Limb (tissue), 2 donors: ENCODE data around the gene KRT74.
A peak's percentile ranks its signal among the peaks of the same experiment; 100 is the strongest.

Experiments
- DNase-seq, 2 donors: peaks; one replicate each; pipeline ENCODE4 v3.0.0-alpha.2; 2016; ENCODE audit errors: extremely low spot score in 2 of 2

Gene KRT74

GRCh38 chr12:52539083-52539820 lies 34.4 kb downstream of the KRT74 start:
- peak in 1 of 2 donors; percentile 75 for DNase-seq

- DNase-seq: no peak
Observed at GRCh38 chr12:52537101-52537500, 36.5 kb downstream of the KRT74 start.

GRCh38 chr12:52535574-52535973 lies 38.1 kb downstream of the KRT74 start:
- DNase-seq: no peak

- no peak for DNase-seq
Observed at GRCh38 chr12:52534482-52534881, 39.2 kb downstream of the KRT74 start.

GRCh38 chr12:52533686-52534470 lies 39.8 kb downstream of the KRT74 start:
- no peak for DNase-seq

- DNase-seq: no peak
Observed at GRCh38 chr12:52532636-52533035, 41.0 kb downstream of the KRT74 start.

- DNase-seq: no peak
Observed at GRCh38 chr12:52531566-52532300, 41.9 kb downstream of the KRT74 start.

- no peak for DNase-seq
Observed at GRCh38 chr12:52530905-52531304, 42.7 kb downstream of the KRT74 start.

GRCh38 chr12:52530366-52530765 lies 43.3 kb downstream of the KRT74 start:
- DNase-seq: no peak

- DNase-seq: no peak
Observed at GRCh38 chr12:52529846-52530245, 43.8 kb downstream of the KRT74 start.

- no peak for DNase-seq
Observed at GRCh38 chr12:52529417-52529816, 44.2 kb downstream of the KRT74 start.

- DNase-seq: no peak
Observed at GRCh38 chr12:52528641-52529143, 45.0 kb downstream of the KRT74 start.

- peak in 1 of 2 donors; percentile 7 for DNase-seq
Observed at GRCh38 chr12:52527121-52527800, 46.4 kb downstream of the KRT74 start.

GRCh38 chr12:52526511-52526951 lies 47.1 kb downstream of the KRT74 start:
- DNase-seq: peak in 1 of 2 donors; percentile 15

- peak in 1 of 2 donors; percentile 16 for DNase-seq
Observed at GRCh38 chr12:52525661-52526499, 47.8 kb downstream of the KRT74 start.

- DNase-seq: peak in 1 of 2 donors; percentile 20
Observed at GRCh38 chr12:52524898-52525591, 48.6 kb downstream of the KRT74 start.

GRCh38 chr12:52524241-52524897 lies 49.3 kb downstream of the KRT74 start:
- peak in 1 of 2 donors; percentile 42 for DNase-seq

- peak in 1 of 2 donors; percentile 18 for DNase-seq
Observed at GRCh38 chr12:52523824-52524223, 49.8 kb downstream of the KRT74 start.
